ENCODE measurements around the gene DEPDC5.

The DEPDC5 gene

DNA sequence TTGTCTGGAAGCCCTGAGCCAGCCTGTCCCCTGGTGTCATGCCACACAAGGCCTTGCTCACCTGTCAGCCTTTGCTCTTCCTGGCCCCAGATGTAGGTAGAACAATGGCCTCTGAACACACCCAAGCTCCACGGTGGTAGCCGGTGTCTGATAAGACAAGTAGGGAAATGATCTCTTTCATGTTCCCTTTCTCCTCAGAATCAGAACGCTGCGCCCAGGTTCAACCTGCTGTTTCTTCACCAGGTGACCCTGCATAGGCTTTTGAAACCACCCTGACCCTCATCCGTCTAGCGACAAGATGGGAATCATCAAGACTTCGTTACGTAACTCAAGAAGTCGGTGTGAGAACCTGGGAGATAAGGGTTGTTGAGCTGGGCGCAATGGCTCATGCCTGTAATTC, 161.8 kb downstream of the DEPDC5 start:
- TF ChIP-seq, protein P1, sequence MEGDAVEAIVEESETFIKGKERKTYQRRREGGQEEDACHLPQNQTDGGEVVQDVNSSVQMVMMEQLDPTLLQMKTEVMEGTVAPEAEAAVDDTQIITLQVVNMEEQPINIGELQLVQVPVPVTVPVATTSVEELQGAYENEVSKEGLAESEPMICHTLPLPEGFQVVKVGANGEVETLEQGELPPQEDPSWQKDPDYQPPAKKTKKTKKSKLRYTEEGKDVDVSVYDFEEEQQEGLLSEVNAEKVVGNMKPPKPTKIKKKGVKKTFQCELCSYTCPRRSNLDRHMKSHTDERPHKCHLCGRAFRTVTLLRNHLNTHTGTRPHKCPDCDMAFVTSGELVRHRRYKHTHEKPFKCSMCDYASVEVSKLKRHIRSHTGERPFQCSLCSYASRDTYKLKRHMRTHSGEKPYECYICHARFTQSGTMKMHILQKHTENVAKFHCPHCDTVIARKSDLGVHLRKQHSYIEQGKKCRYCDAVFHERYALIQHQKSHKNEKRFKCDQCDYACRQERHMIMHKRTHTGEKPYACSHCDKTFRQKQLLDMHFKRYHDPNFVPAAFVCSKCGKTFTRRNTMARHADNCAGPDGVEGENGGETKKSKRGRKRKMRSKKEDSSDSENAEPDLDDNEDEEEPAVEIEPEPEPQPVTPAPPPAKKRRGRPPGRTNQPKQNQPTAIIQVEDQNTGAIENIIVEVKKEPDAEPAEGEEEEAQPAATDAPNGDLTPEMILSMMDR (IDR thresholded peaks at IDR 0.05; ENCODE audit: borderline replicate concordance, control extremely low read depth, extremely low read depth, insufficient read depth, missing control alignments) = no peak
- in situ Hi-C loops (cut with MboI; ENCODE audit: low sequenced_read_pairs, unreplicated experiment) = no loop called here
- DNase-seq (ENCODE audit: low spot score) = no peak

DNA sequence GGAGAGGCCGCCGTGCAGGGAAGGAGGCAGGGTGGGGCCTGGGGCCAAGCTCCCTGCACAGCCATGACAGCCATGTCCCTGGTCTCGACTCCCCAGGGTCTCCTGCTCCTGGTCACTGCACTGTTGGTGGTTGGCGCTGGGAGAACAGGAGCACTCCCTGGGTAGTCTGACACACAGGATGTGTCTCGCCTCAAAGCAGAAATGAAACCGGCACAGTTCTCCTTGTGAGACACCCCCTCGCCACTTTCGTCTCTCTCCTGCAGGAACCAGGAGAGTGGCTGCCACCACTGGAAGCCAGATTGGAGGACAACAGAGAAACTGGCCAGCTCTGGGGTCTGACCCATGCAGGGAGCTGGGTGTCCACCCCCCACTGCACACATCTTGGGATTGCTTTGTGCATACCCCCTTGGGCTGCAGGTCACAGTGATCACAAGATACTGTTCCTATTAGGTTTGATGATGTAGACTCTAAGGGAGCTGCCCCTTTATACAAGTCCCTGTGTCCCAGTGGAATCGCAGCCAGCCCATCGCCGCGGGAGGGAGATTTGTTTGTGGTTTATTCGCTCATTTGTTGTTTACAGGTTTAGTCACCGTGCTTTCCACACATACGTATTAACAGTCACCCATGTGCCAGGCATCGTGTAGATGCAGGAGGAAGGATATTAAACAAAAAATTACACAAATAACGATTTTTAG, 163.6 kb downstream of the DEPDC5 start:
- TF ChIP-seq, protein P1 (IDR thresholded peaks at IDR 0.05; ENCODE audit: borderline replicate concordance, control extremely low read depth, extremely low read depth, insufficient read depth, missing control alignments) = peak; percentile 2
- DNase-seq (ENCODE audit: low spot score) = peak; percentile 63
- in situ Hi-C loops (cut with MboI; ENCODE audit: low sequenced_read_pairs, unreplicated experiment) = no loop called here

DNA sequence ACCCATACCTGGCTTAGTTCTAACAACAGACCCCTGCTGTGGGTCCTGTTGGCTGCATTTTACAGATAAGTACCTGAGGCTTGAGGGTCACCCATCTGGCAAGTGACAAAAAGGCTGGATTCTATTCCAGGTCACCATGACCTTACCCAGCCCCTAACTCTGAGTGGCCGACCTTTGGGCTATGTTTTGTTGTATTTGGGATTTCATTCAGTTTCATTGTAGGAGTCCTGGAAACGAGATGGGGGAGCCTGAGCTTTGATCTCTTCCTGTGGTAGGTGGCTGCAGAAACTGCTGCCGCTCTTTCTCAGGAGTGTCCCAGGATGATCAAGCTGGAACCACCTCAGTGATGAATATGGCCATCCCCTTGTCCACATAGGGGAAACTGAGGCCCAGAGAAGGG, 165.9 kb downstream of the DEPDC5 start:
- in situ Hi-C loops (cut with MboI; ENCODE audit: low sequenced_read_pairs, unreplicated experiment) = no loop called here
- no peak for DNase-seq (ENCODE audit: low spot score)
- TF ChIP-seq, protein P1 (IDR thresholded peaks at IDR 0.05; ENCODE audit: borderline replicate concordance, control extremely low read depth, extremely low read depth, insufficient read depth, missing control alignments) = no peak

DNA sequence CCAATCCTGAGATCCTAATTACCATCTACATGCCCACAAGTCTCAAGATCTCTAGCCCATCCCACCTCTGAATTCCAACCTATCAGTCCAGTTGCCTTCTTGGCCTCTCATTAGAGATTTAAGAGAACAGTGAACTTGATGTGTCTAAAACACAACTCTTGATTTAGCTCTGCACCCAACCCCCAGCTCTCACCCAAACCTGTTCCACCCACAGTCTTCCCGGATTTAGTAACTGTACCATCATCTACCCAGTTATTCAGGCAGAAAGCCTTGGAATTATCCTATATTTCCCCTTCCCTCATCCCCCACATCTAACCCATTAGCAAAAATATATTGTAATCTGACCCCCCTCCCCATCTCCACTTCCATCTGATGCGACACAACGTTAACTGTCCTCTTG, 166.5 kb downstream of the DEPDC5 start:
- TF ChIP-seq, protein P1 (IDR thresholded peaks at IDR 0.05; ENCODE audit: borderline replicate concordance, control extremely low read depth, extremely low read depth, insufficient read depth, missing control alignments) = no peak
- DNase-seq (ENCODE audit: low spot score) = no peak
- in situ Hi-C loops (cut with MboI; ENCODE audit: low sequenced_read_pairs, unreplicated experiment) = no loop called here

DNA sequence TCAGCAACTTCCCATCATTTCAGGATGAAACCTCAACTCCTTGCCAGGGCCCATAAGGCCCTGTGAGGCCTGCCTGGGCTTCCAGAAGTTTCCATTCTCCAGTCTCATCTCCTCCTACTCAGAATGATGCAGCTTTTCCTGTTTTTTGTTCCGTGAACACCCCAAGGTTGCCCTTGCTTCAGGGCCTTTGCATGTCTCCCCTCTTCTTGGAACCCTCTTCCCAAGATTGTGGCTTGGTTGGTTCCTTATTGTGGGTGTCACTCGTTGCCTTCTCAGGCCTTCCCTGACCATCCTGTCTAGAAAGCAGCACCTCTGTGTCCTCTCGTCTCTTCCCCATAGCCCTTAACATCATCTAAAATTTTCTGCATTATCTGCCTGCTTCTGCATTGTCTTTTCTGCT, 167.3 kb downstream of the DEPDC5 start:
- in situ Hi-C loops (cut with MboI; ENCODE audit: low sequenced_read_pairs, unreplicated experiment) = no loop called here
- DNase-seq (ENCODE audit: low spot score) = no peak
- TF ChIP-seq, protein P1 (IDR thresholded peaks at IDR 0.05; ENCODE audit: borderline replicate concordance, control extremely low read depth, extremely low read depth, insufficient read depth, missing control alignments) = no peak

DNA sequence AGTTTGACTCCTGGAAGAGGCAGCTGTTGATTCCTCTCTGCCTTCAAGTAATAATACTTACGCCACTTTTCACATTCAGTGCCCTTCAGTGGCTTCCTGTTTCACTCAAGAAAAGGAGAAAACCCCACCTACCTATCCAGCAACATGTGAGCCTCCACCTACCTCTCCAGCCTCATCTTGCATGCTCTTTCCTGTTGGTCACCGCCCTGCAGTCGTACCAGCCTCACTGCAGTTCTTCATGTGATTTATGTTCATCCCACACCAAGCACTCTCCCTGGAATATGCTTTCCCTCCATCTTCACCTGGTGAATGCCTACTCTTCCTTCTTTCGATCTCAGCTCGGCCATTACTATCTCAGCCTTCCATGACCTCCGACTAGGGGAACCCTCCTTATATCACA, 168.7 kb downstream of the DEPDC5 start:
- in situ Hi-C loops (cut with MboI; ENCODE audit: low sequenced_read_pairs, unreplicated experiment) = no loop called here
- DNase-seq (ENCODE audit: low spot score) = no peak
- TF ChIP-seq, protein P1 (IDR thresholded peaks at IDR 0.05; ENCODE audit: borderline replicate concordance, control extremely low read depth, extremely low read depth, insufficient read depth, missing control alignments) = no peak

Measured in GM13976 (cell line).